ENCODE results near the gene LRP3.
"Not testable (repeated sequence)": the region's sequence is repeated elsewhere in the genome, so short reads cannot be mapped to it uniquely, and the experiment has no call there.

Gene LRP3, protein sequence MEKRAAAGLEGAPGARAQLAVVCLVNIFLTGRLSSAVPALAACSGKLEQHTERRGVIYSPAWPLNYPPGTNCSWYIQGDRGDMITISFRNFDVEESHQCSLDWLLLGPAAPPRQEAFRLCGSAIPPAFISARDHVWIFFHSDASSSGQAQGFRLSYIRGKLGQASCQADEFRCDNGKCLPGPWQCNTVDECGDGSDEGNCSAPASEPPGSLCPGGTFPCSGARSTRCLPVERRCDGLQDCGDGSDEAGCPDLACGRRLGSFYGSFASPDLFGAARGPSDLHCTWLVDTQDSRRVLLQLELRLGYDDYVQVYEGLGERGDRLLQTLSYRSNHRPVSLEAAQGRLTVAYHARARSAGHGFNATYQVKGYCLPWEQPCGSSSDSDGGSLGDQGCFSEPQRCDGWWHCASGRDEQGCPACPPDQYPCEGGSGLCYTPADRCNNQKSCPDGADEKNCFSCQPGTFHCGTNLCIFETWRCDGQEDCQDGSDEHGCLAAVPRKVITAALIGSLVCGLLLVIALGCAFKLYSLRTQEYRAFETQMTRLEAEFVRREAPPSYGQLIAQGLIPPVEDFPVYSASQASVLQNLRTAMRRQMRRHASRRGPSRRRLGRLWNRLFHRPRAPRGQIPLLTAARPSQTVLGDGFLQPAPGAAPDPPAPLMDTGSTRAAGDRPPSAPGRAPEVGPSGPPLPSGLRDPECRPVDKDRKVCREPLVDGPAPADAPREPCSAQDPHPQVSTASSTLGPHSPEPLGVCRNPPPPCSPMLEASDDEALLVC

DNA sequence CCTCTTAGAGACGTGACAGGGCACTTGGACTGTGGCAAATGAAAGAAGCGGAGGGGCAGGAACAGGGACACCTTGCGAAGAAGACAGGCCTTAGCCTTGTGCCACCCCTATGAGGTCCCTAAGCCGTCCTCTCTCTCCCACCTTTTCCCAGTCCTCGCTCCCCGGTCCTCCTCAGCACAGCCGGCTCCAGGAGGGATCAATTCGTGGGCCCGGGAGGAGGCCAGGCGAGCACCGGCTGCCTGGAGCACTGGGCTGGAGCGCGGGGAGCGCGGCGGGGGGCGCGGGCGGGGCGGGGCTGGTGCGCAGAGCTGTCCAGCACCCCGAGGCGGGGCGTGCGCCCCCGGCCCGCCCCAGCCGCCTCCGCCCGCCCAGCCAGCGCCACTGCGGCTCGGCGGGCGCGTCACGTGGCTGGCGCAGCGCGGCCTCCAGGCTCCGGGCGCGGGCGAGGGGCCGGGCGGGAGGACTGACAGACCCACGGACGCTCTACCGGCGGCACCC, at the start of gene LRP3:
Gene LRP3 (plus strand): TSS at position 466 of the 498 bp plus-strand sequence. CDS start 456 bp downstream, outside the sequence.
- no peak for DNase-seq

DNA sequence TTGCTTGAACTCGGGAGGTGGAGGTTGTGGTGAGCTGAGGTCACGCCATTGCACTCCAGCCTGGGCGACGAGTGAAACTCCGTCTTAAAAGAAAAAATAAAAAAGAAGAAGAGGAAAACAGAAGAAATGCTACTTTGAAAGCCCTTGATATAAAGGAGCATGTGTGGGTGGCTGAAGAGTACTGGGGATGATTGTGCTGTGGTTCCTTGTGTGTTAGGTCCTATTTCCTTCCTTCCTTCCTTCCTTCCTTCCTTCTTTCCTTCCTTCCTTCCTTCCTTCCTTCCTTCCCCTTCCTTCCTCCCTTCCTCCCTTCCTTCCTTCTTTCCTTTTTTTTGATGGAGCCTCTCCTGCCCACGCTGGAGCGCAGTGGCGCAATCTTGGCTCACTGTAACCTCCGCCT, 47.9 kb upstream of the LRP3 start:
- DNase-seq, result no peak

DNA sequence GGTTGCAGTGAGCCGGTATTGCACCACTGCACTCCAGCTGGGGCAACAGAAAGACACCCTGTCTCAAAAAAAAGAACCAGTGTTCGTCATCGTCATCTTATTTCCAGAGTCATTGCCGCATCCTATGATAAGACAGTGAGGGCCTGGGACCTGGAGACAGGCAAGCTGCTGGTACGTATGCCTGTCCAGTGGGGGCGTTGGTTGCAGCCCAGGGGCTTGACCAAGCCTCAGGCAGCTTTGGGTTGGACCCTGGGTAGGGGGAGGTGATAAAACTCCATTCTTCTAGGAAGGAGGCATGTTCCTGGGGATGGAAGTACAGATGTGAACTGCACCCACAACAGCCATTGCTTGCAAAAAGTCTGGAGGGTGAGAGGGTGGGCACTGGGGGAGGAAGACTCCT, 46.6 kb upstream of the LRP3 start:
- DNase-seq, result no peak

DNA sequence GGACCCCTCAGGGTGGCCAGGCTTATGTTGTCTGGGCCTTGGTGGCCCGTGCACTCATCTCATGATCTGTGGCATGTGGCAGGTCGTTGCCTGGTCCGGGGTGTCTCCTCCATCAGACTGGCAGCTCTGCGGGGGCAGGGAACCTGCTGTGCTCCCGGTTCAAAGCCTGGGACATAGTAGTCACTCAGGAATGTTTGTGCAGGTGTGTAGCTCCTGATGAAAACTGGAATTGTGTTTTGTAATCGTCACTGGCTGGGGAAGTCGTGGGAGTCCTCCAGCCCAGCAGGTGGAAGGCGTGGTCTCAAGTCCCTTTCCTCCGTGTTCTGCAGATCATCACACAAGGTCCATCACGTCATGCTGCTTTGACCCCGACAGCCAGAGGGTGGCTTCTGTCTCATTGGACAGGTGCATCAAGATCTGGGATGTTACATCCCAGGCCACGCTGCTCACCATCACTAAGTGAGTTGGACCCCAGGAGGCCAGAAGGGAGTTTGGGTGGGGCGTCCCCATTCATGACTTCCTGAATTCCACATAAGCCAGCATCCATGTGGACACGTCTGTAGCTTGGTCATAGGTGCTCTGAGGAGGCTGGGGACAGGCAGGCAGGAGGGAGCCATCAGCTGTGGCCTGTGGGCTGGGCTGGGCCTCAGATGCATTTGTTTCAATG, 43.1 kb upstream of the LRP3 start:
- DNase-seq, result peak; percentile 52

DNA sequence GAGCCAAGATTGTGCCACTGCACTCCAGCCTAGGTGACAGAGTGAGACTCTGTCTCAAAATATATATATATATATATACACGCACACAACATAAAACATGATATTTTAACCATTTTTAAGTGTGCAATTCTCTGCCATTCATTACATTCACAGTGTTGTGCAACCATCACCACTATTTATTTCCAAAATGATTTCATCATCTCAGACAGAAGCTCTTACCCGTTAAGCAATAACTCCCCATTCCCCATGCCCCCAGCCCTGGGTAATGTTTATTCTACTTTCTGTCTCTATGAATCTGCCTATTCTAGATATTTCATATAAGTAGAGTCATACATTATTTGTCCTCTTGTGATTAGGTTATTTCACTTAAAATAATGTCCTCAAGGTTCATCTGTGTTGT, 42.0 kb upstream of the LRP3 start:
- no peak for DNase-seq

DNA sequence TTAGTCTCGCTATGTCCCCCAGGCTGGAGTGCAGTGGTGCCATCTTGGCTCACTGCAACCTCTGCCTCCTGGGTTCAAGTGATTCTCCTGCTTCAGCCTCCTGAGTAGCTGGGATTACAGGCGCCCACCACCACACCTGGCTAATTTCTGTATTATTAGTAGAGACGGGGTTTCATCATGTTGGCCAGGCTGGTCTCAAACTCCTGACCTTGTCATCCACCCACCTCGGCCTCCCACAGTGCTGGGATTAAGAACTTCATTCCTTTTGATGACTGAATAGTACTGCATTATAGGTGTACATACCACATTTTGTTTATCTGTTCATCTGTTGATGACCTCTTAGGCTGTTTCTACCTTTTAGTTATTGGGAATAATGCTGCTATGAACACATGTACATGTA, 41.5 kb upstream of the LRP3 start:
- not testable (repeated sequence) for DNase-seq

DNA sequence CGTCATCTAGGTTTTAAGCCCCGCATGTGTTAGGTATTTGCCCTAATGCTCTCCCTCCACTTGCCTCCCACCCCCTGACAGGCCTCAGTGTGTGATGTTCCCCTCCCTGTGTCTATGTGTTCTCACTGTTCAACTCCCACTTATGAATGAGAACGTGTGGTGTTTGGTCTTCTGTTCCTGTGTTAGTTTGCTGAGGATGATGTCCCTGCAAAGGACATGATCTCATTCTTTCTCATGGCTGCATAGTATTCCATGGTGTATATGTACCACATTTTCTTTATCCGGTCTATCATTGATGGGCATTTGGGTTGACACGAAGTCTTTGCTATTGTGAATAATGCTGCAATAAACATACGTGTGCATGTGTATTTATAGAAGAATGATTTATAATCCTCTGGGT, 39.8 kb upstream of the LRP3 start:
- DNase-seq, result not testable (repeated sequence)

DNA sequence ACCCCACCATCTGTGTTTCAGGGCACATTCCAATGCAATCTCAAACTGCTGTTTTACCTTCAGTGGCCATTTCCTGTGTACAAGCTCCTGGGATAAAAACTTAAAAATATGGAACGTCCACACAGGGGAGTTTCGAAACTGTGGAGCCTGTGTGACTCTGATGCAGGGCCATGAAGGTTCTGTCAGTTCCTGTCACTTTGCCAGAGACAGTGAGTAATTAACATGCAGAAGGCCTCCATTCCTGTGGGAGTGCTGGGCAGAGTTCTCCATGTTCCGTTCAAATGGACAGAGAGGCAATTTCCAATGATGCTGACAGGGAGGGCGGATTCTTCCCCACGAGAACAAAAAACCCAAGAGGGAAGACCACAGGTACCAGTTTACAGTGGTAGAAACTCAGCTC, 37.8 kb upstream of the LRP3 start:
- DNase-seq, result no peak

DNA sequence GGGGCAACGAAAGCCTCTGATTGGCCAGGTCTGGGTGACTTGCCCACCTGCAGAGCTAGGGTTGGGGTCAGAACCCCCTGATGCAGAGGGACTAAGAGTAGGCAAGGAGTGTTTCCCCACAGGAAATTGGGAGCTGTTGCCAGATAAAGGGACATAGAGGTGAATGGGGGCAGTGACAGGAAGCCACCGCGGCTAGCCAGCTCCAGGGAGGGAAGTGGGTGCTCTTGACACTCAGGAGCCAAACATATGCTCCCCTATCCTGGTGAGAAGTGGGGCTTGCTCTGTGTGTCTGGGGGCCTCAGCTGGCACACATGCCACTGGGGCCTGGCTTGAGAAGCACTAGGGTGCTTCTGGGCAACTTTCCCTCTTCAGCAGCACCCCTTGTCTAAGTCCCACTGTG, 36.2 kb upstream of the LRP3 start:
- no peak for DNase-seq

DNA sequence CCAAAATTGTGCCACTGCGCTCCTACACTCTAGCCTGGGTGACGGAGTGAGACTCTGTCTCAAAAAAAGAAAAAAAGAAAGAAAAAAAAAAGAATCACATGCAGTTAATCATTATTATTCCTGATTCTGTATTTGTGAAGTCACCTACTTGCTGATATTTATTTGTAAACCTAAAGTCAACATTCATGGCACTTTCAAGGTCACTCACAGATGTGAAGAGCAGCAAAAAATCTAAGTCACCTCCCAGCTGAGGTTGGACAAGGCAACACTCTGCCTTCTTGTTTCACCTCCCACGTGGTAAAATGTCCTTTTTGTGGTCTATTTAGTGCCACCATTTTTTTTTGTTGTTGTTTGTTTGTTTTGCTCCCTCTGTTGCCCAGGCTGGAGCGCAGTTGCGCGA, 35.8 kb upstream of the LRP3 start:
- no peak for DNase-seq

DNA sequence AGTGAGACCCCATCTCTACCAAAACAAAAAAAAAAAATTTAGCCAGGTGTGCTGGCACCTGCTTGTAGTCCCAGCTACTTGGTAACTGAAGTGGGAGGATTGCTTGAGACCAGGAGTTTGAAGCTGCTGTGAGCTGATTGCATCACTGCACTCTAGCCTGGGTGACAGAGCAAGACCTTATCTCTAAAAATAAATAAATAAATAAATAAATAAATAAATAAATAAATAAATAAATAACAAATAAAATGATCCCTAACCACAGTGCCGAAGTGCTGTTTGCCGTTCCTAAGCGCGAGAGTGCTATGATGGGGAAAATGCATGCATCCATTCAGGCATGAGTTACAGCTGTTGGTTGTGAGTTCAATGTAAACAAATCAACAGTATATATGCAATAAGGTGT, 35.0 kb upstream of the LRP3 start:
- DNase-seq, result no peak

DNA sequence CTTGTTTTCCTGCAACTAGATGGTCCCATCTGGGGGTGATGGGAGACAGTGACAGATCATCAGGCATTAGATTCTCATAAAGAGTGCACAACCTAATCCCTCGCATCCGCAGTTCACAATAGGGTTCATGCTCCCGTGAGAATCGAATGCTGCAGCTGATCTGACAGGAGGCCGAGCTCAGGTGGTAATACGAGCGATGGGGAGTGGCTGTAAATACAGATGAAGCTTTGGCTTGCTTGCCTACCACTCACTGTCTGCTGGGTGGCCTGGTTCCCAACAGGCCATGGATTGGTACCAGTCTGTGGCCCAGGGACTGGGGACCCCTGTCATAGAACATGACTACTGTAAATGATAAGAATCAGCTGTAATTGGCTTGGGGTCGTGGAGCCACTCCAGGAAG, 34.2 kb upstream of the LRP3 start:
- DNase-seq, result no peak

DNA sequence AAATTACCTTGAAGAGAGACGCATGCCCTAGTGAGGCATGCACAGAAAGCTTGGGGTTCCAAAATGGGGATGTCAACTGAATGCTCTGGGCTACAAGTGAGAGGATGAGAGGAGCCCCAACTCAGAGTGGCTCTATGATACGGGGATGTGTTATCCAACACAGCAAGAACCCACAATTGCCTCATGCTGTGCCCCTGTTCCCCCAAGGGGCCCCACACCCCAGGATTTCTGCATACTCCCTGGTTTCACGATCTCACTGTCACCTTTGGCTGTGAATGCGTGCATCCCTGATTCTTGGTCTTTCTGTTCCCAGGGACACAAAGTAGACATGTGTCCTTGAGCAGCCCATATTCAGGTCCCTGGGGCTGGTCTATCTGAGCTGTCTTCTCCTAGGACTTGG, 32.9 kb upstream of the LRP3 start:
- DNase-seq, result no peak

DNA sequence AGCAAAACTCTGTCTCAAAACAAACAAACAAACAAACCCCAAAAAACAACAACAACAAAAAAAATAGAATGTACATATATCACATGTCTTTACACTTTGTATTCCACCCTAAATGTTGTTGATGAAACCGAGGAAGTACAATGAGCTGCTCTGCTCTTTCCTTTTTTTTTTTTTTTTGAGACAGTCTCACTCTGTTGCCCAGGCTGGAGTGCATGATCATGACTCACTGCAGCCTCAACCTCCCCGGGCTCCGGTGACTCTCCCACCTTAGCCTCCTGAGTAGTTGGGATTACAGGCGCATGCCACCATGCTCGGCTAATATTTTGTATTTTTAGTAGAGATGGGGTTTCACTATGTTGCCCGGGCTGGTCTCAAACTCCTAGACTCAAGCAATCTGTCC, 30.6 kb upstream of the LRP3 start:
- DNase-seq, result no peak

DNA sequence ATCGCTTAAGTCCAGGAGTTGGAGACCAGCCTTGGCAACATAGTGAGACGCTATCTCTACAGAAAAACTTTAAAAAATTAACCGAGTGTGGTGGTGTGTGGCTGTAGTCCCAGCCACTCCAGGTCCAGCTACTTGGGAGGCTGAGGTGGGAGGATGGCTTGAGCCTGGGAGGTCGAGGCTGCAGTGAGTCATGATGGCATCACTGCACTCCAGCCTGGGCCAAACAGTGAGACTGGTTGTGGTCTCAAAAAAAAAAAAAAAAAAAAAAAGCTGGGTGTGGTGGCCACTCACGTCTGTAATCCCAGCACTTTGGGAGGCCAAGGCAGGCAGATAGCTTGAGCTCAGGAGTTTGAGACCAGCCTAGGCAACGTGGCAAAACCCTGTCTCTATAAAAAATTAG, 28.1 kb upstream of the LRP3 start:
- not testable (repeated sequence) for DNase-seq

DNA sequence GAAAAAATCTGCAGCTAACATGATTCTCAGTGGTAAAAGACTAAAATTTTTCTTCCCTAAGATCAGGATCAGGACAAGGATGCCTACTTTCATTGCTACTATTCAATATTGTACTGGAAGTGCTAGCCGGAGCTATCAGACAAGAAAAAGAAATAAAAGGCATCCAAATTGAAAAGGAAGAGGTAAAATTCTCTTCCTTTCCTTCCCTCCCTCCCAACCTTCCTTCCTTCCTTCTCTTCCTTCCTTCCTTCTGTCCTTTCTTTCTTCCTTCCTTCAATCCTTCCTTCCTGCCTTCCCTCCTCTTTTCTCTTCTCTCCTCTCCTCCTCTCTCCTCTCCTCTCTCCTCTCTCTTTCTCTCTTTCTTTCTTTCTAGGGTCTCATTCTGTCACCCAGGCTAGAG, 26.7 kb upstream of the LRP3 start:
- no peak for DNase-seq

DNA sequence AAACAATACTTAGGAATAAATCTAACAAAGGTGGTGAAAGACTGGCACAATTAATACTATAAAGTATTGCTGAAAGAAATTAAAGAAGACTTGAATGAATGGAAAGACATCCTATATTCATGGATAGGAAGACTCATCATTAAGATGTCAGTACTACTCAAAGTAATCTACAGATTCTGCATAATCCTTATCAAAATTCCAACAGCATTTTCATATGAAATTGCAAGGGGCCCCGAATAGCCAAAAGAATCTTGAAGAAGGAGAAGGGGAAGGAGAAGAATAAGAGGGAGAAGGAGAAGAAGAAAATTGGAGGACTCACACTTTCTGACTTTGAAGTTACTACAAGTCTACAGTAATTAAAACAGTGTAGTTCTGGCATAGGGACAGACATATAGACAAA, 25.6 kb upstream of the LRP3 start:
- no peak for DNase-seq

DNA sequence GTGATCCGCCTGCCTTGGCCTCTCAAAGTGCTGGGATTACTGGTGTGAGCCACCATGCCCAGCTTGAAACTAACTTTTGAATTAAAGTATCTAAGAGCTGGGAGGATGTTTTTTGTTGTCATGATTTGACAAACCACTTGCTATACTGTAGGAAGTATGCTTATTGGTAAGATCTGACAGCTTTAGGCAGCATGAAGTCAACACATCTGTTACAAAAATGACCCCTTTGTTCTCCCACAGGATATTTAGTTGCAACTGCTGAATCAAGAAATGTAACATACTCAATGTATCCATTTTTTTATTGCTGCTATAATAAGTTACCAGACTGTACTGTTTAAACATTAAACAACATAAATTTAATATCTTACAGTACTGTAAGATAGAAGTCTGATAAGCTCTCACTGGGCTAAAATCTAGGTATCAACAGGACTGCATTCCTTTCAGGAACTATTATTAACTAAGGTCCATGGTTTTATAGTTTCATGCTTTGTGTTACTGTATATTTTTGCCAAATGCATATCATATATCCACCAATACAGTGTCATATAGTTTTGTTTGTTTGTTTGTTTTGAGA, 22.8 kb upstream of the LRP3 start:
- DNase-seq, result no peak

DNA sequence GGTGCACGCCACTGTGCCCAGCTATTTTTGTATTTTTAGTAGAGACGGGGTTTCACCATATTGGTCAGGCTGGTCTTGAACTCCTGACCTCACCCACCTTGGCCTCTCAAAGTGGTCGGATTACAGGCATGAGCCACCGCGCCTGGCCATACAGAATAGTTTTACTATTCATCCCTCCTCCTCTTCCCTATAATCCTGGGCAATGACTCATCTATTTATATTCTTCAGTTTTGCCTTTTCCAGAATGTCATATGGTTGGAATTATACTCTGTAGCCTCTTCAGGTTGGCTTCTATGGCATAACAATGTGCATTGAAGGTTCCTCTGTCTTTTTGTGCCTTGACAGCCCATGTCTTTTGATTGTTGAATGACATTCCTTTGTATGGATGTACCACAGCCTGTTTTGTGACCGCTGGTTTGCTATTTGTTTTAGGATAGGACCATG, 22.2 kb upstream of the LRP3 start:
- no peak for DNase-seq

DNA sequence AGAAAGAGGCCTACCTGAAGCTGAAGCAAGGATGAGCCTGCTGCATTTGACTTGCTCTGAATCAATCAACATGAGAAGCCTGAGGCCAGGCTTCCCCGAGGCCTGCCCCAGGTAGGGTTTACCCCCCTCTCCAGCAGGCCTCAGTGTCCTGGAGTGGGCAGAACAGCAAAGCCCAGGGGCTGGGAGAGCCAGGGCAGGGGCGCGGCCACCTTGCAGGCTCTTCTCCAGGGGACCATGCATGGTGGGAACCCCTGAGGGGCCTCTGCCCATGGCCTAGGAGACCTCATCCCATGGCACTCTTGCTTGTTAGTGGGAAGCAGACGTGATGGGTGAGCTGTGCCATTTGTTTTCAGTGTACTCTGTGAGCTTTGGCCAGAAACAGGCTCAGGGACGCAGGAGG, 19.9 kb upstream of the LRP3 start:
- no peak for DNase-seq

DNA sequence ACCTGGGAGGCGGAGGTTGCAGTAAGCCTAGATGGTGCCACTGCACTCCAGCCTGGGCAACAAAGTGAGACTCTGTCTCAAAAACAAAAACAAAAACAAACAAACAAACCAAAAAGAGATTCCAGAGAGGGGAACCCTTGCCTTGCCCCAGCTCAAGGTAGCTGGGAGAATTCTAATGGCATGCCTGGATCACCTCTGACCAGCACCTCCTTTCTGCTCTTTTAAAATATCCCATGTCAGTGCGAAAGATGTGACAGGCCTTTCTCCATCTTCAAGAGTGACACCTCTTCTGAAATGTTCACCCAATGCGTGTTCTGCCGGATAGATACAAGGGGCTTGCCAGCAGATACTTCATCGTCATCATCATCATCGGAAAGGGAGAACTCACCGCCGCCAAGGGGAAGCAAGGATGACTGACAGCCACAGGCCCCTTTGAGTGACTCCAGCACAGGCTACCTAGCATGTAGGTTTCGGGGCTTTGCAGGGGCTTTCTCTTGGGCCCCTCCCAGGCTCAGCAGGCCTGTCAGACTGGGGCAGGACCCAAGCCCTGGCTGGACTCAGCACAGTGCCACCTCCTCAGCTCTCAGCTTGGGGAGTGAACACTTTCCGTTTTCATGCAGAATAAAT, 18.9 kb upstream of the LRP3 start:
- no peak for DNase-seq

DNA sequence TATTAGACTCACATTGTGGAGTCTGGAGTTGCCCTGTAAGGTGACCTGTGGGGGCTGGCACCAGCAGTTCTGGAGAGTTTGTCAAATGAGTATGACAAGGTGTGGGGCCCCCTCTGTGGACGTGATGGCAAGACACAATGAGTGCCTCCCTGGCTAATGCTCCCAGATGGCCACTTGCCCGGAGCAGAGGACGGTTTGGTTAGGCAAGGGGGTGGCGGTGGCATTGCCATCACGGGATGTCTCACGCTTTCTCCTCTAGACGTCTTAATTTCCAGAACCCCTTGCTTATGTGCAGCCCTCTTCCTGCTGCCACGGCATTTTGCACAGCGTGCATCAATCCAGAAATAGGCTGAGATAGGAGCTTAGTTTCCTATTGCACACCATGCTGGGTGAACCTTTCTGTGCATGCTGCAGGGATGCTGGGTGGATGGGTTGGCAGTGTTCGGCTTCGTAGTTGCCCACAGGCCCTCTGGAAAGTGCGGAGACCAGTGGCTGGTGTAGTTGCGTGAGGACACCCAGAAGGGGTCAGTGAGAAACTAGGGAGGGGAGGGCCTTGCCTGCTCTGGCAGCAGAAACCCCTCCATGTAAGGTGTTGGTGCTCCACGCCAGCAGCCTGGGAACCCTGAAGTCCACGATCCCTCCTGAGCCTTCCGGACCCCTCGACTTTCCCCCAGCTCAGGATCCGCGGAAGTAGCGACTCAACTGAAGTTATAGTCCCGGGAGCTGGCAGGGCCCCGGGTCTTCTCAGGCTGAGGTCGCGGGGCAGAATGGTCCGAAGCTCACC, 18.1 kb upstream of the LRP3 start:
- no peak for DNase-seq

Measured in NCI-H2029 treated with DMSO at 0.1 percent for 48 hours (cell line).